CD4-positive, alpha-beta T cell treated with Interferon gamma for 1 hour (primary cell): ENCODE data around the gene CTXN1.
A peak's percentile ranks its signal among the peaks of the same experiment; 100 is the strongest.
"Not testable (repeated sequence)": the region's sequence is repeated elsewhere in the genome, so short reads cannot be mapped to it uniquely, and the experiment has no call there.

ENCODE experiments used
- DNase-seq: peaks from one replicate; pipeline ENCODE4 v3.0.0-alpha.2; 2020

Gene CTXN1

GRCh38 chr19:7944177-7944761 lies 18.3 kb upstream of the CTXN1 start:
- peak; percentile 84 for DNase-seq

- DNase-seq: peak; percentile 99
Measured at GRCh38 chr19:7943444-7944176, 17.7 kb upstream of the CTXN1 start, which contains the start of gene TIMM44. TSS of gene TIMM44 (minus strand) at chr19:7943666. CDS start at chr19:7943651, 15 bp downstream.

GRCh38 chr19:7942981-7943443 lies 17.1 kb upstream of the CTXN1 start:
- peak; percentile 16 for DNase-seq

GRCh38 chr19:7941895-7942596 lies 16.1 kb upstream of the CTXN1 start:
- DNase-seq: no peak

GRCh38 chr19:7940841-7941240 lies 14.9 kb upstream of the CTXN1 start:
- DNase-seq: no peak

- no peak for DNase-seq
Measured at GRCh38 chr19:7934766-7935165, 8.8 kb upstream of the CTXN1 start.

GRCh38 chr19:7933828-7934725 lies 8.1 kb upstream of the CTXN1 start:
- no peak for DNase-seq

GRCh38 chr19:7933411-7933810 lies 7.5 kb upstream of the CTXN1 start:
- no peak for DNase-seq

GRCh38 chr19:7932930-7933300 lies 7.0 kb upstream of the CTXN1 start:
- DNase-seq: no peak

- no peak for DNase-seq
Measured at GRCh38 chr19:7932276-7932929, 6.5 kb upstream of the CTXN1 start.

- no peak for DNase-seq
Measured at GRCh38 chr19:7931221-7932061, 5.5 kb upstream of the CTXN1 start.

GRCh38 chr19:7930765-7931164 lies 4.8 kb upstream of the CTXN1 start:
- DNase-seq: no peak

- not testable (repeated sequence) for DNase-seq
Measured at GRCh38 chr19:7930030-7930429, 4.1 kb upstream of the CTXN1 start.

GRCh38 chr19:7928741-7929701 lies 3.1 kb upstream of the CTXN1 start:
- DNase-seq: peak; percentile 71

GRCh38 chr19:7928334-7928706 lies 2.4 kb upstream of the CTXN1 start:
- DNase-seq: no peak

GRCh38 chr19:7927605-7928333 lies 1.8 kb upstream of the CTXN1 start:
- DNase-seq: no peak

- DNase-seq: no peak
Measured at GRCh38 chr19:7926727-7927604, 1.0 kb upstream of the CTXN1 start.

- DNase-seq: peak; percentile 79
Measured at GRCh38 chr19:7925171-7925851, 624 bp downstream of the CTXN1 start.
